GM12865 (cell line): ENCODE measurements around the gene SRSF1.

Experiments
- DNase-seq: peaks from one replicate; pipeline ENCODE4 v3.0.0; 2010; ENCODE audit warnings: low read depth
- H3K4me3 ChIP-seq: 2 replicates; pipeline ENCODE4 v1.5.1; 2011; ENCODE audit warnings: mild to moderate bottlenecking, low read depth, low read length, control low read depth
- TF ChIP-seq, protein P1 (sequence below): IDR thresholded peaks from 2 replicates; pipeline ENCODE4 v1.5.1; 2011; ENCODE audit warnings: low read length, control low read depth, low read depth, inconsistent platforms; ENCODE audit not compliant: insufficient read depth; ENCODE audit errors: missing control alignments

The SRSF1 gene

DNA sequence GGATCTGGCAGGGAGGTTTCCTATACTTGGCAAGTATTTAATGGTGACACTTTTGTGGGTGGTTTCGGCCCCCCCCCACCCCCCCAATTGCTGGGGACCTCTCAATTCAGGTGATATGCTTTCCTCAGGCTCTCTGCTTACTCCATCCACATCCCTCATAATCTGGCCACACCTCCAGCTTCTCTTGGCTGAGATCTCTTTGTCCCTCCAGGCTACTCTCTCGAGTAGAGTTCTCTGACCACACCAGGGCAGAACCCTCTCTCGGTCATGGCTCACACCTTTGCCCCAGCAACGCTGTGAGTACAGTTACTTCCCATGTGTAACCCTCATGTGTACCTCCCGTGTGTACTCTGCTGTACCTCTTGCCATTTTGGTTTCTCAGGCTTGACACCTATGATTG, 34.1 kb upstream of the SRSF1 start:
- H3K4me3 ChIP-seq: no peak overlapping the region
- TF ChIP-seq, protein P1, sequence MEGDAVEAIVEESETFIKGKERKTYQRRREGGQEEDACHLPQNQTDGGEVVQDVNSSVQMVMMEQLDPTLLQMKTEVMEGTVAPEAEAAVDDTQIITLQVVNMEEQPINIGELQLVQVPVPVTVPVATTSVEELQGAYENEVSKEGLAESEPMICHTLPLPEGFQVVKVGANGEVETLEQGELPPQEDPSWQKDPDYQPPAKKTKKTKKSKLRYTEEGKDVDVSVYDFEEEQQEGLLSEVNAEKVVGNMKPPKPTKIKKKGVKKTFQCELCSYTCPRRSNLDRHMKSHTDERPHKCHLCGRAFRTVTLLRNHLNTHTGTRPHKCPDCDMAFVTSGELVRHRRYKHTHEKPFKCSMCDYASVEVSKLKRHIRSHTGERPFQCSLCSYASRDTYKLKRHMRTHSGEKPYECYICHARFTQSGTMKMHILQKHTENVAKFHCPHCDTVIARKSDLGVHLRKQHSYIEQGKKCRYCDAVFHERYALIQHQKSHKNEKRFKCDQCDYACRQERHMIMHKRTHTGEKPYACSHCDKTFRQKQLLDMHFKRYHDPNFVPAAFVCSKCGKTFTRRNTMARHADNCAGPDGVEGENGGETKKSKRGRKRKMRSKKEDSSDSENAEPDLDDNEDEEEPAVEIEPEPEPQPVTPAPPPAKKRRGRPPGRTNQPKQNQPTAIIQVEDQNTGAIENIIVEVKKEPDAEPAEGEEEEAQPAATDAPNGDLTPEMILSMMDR: no peak
- no peak for DNase-seq

DNA sequence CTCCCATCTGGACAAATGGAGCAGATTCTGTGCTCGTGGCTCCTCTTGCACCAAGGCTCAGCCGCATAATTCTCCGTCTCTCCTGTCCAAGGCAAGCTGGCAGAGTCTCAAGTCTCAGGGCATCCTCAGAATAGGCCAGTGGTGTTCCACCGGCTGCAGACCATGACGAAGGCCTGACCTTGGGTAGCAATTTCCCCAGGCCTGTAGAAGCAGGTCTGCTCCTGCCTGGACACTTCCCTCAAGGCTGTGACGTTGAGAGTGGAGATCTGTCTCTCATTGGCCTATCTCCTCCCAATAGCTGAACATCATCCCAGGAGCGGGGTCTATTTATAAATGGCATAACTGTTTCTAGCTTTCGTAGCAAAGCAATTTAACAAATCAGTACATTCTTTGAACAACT, 33.3 kb upstream of the SRSF1 start:
- DNase-seq: no peak
- TF ChIP-seq, protein P1: no peak
- H3K4me3 ChIP-seq: no peak overlapping the region

DNA sequence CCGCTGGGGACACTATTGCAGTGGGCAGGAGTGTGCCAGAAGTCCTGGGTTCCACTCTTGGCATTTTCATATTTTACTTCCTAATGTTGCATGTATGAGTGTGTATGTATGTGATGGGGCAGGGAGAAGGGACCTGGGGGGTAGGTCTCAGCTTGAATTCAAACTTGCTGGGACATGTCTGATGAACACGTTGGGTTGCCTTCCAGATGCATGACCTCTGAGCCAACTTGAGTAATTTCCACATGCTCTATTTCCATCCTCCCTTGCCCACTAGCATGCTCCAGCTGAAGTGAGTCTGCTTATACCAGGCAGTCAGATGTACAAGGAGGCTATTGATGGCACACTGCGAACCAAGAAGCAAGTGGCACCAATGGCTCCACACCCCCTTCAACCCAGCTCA, 32.9 kb upstream of the SRSF1 start:
- TF ChIP-seq, protein P1: no peak
- no peak for DNase-seq
- H3K4me3 ChIP-seq: no peak overlapping the region

DNA sequence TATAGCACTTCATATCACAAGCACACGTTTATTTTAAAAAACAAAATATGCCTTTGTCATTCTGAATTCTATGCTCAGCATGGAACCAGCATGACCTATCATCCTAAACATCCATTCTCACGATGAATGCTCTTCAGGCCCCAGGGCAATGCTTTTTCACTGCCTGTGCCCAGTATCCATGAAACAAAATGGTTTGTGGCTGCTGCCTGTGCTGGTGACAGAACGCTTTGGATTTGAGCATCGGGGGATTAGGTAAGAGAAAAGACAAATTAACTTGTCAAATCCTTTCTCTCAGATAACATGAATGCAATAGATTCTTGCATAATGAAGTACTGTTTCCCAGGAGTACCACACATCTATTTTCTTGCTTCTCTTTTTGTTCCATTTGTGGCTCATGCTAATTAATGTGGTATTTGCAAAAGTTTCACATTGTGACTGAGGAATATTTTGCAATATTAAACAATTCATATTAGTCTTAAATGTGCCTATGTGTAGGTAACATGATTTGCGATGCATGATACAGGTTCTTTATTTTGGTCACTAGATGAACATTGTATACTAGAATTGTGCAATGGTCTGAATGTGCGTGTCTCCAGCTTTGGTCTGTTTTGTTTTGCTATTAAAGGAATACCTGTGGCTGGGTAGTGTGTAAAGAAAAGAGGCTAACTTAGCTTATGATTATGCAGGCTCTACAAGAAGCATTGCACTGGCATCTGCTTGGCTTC, 25.8 kb upstream of the SRSF1 start:
- TF ChIP-seq, protein P1: no peak
- DNase-seq: no peak

GRCh38 chr17:58028578-58028977, 21.5 kb upstream of the SRSF1 start:
- TF ChIP-seq, protein P1: no peak
- H3K4me3 ChIP-seq: no peak overlapping the region
- no peak for DNase-seq

More for the DNA sequence above, 25.8 kb upstream of the SRSF1 start:
- no peak overlapping the region for H3K4me3 ChIP-seq

GRCh38 chr17:58020401-58020800, 13.4 kb upstream of the SRSF1 start:
- DNase-seq: no peak
- H3K4me3 ChIP-seq: no peak overlapping the region

More at GRCh38 chr17:58020401-58020800, 13.4 kb upstream of the SRSF1 start:
- TF ChIP-seq, protein P1: no peak
